ENCODE measurements around the gene FAM193A.

Gene FAM193A

GRCh38 chr4:2667428-2667827 is 131.0 kb downstream of the FAM193A start:
- ATAC-seq: no peak
- TF ChIP-seq, protein P1, sequence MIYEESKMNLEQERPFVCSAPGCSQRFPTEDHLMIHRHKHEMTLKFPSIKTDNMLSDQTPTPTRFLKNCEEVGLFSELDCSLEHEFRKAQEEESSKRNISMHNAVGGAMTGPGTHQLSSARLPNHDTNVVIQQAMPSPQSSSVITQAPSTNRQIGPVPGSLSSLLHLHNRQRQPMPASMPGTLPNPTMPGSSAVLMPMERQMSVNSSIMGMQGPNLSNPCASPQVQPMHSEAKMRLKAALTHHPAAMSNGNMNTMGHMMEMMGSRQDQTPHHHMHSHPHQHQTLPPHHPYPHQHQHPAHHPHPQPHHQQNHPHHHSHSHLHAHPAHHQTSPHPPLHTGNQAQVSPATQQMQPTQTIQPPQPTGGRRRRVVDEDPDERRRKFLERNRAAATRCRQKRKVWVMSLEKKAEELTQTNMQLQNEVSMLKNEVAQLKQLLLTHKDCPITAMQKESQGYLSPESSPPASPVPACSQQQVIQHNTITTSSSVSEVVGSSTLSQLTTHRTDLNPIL (CRISPR knock-in tag; IDR thresholded peaks at IDR 0.05; ENCODE audit: low read depth): no peak
- TF ChIP-seq GLIS3 (CRISPR knock-in tag; IDR thresholded peaks at IDR 0.05): no peak
- TF ChIP-seq PPARA (CRISPR knock-in tag; IDR thresholded peaks at IDR 0.05; ENCODE audit: borderline replicate concordance): no peak
- no peak for TF ChIP-seq ZNF565 (CRISPR knock-in tag; conservative IDR thresholded peaks at IDR 0.05; ENCODE audit: low read depth)
- TF ChIP-seq CSRNP3 (CRISPR knock-in tag; IDR thresholded peaks at IDR 0.05): no peak
- TF ChIP-seq TCF4 (CRISPR knock-in tag; IDR thresholded peaks at IDR 0.05; ENCODE audit: borderline replicate concordance): no peak

DNA sequence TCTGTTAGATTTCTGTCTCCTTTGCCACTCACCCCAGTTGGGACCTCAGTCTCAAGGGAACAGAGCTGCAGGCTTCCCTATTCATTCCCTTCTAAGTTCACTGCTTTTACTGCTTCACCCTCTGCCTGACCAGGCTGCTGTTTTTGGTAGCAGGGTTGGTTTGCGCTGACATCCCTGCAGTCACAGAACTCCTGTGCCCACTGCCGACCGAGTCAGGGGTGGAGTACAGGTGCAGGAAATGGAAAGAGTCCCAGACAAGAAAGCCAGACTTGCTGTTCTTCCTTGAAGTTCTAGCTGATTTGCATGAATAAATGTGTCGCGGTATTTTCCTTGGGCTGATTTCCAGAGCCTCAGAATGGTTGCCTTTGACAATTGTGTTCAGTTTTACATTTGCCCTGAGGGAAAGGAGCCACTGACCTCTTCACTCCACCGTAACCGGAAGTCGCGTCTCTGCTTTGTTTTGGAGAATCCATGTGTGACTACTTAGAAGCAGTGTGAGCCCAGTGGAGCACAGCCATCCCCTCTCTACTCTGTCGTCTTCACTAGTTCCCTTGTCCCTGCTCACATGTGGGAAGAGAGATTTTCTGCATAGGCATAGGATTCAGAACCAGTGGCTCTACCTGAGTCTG is 134.9 kb downstream of the FAM193A start:
- TF ChIP-seq ZNF565 (CRISPR knock-in tag; conservative IDR thresholded peaks at IDR 0.05; ENCODE audit: low read depth) (no peak), TOX (CRISPR knock-in tag; IDR thresholded peaks at IDR 0.05; ENCODE audit: borderline replicate concordance) (no peak), BACH2 (CRISPR knock-in tag; IDR thresholded peaks at IDR 0.05; ENCODE audit: borderline replicate concordance) (no peak), CSRNP3 (CRISPR knock-in tag; IDR thresholded peaks at IDR 0.05) (no peak), ZFP30 (CRISPR knock-in tag; IDR thresholded peaks at IDR 0.05) (no peak), PPARA (CRISPR knock-in tag; IDR thresholded peaks at IDR 0.05; ENCODE audit: borderline replicate concordance) (no peak), ARNTL (CRISPR knock-in tag; IDR thresholded peaks at IDR 0.05; ENCODE audit: borderline replicate concordance, low read depth) (no peak), ESRRG (CRISPR knock-in tag; IDR thresholded peaks at IDR 0.05) (no peak), ZNF70 (CRISPR knock-in tag; IDR thresholded peaks at IDR 0.05) (no peak), PATZ1 (CRISPR knock-in tag; IDR thresholded peaks at IDR 0.05; ENCODE audit: borderline replicate concordance) (no peak), SNAI2 (CRISPR knock-in tag; IDR thresholded peaks at IDR 0.05) (no peak), ZNF8 (CRISPR knock-in tag; IDR thresholded peaks at IDR 0.05) (no peak), ZC3H10 (CRISPR knock-in tag; IDR thresholded peaks at IDR 0.05) (no peak)
- TF ChIP-seq, protein P2, sequence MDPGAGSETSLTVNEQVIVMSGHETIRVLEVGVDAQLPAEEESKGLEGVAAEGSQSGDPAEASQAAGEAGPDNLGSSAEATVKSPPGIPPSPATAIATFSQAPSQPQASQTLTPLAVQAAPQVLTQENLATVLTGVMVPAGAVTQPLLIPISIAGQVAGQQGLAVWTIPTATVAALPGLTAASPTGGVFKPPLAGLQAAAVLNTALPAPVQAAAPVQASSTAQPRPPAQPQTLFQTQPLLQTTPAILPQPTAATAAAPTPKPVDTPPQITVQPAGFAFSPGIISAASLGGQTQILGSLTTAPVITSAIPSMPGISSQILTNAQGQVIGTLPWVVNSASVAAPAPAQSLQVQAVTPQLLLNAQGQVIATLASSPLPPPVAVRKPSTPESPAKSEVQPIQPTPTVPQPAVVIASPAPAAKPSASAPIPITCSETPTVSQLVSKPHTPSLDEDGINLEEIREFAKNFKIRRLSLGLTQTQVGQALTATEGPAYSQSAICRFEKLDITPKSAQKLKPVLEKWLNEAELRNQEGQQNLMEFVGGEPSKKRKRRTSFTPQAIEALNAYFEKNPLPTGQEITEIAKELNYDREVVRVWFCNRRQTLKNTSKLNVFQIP (CRISPR knock-in tag; IDR thresholded peaks at IDR 0.05; ENCODE audit: borderline replicate concordance, low read depth): no peak
- TF ChIP-seq, protein P1 (CRISPR knock-in tag; IDR thresholded peaks at IDR 0.05; ENCODE audit: low read depth): no peak
- TF ChIP-seq, protein P3, sequence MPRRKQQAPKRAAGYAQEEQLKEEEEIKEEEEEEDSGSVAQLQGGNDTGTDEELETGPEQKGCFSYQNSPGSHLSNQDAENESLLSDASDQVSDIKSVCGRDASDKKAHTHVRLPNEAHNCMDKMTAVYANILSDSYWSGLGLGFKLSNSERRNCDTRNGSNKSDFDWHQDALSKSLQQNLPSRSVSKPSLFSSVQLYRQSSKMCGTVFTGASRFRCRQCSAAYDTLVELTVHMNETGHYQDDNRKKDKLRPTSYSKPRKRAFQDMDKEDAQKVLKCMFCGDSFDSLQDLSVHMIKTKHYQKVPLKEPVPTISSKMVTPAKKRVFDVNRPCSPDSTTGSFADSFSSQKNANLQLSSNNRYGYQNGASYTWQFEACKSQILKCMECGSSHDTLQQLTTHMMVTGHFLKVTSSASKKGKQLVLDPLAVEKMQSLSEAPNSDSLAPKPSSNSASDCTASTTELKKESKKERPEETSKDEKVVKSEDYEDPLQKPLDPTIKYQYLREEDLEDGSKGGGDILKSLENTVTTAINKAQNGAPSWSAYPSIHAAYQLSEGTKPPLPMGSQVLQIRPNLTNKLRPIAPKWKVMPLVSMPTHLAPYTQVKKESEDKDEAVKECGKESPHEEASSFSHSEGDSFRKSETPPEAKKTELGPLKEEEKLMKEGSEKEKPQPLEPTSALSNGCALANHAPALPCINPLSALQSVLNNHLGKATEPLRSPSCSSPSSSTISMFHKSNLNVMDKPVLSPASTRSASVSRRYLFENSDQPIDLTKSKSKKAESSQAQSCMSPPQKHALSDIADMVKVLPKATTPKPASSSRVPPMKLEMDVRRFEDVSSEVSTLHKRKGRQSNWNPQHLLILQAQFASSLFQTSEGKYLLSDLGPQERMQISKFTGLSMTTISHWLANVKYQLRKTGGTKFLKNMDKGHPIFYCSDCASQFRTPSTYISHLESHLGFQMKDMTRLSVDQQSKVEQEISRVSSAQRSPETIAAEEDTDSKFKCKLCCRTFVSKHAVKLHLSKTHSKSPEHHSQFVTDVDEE (CRISPR knock-in tag; IDR thresholded peaks at IDR 0.05): no peak
- ATAC-seq: no peak
